ENCODE results near the gene C22orf23. TPM values are rescaled to one million over a fixed set of nuclear protein-coding genes. Genes with fewer than 3 reads are reported as not detected.

Gene C22orf23
- total and polyA plus RNA-seq, 2 of the 13 experiments (the other 11 are each of a cell fraction or from before 2014, with no cell fraction given), result 0.21 to 0.24 TPM

GRCh38 chr22:37931893-37932389, 21.5 kb downstream of the C22orf23 start (continued):
- TF ChIP-seq ZNF431 (CRISPR knock-in tag; IDR thresholded peaks at IDR 0.05; ENCODE audit: borderline replicate concordance, low read depth) (no peak), EED (CRISPR knock-in tag; IDR thresholded peaks at IDR 0.05) (no peak), MXD3 (CRISPR knock-in tag; IDR thresholded peaks at IDR 0.05) (no peak), ZNF841 (CRISPR knock-in tag; IDR thresholded peaks at IDR 0.05; ENCODE audit: borderline replicate concordance) (no peak)

DNA sequence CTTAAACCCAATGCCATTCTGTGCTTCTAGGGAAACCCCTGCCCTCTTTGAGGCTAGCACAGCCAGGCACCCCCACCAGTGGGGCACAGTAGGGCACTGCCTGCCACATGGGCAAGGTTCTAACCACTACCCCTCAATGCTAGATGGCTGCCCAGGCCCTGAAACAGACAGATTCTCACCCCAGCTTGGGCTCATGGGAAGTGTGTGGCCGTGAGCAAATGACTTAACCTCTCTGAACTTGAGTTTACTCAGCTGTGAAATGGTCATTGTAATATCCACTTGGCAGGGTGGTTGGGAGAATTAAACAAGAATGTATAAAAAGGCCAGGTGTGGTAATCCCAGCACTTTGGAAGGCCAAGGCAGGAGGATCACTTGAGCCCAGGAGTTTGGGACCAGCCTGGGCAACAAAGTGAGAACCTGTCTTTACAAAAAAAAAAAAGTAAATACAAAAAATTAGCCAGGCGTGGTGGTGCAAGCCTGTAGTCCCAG, 22.4 kb downstream of the C22orf23 start:
- Histone ChIP-seq H3K79me2 (ENCODE audit: insufficient read depth, low read length) (no peaks in the 10 kb centered on the region), H3K4me2 (ENCODE audit: low read depth, low read length) (no peak overlapping the region), H2AFZ (ENCODE audit: low read length) (no peak overlapping the region), H3K4me1 (ENCODE audit: insufficient read depth, low read length) (peaks cover 13% of the 10 kb centered on the region), H3K27ac (ENCODE audit: extremely low read length, insufficient read depth, low read length) (no peak overlapping the region), H3K9ac (ENCODE audit: insufficient read depth, low read depth, low read length) (no peak overlapping the region), H3K27me3 (ENCODE audit: control insufficient read depth in 1 of 2, insufficient read depth in 2 of 2, low read length in 2 of 2) (no peaks in the 10 kb centered on the region), H3K4me3 (replicated peaks in 1 of 3; ENCODE audit: insufficient read depth in 1 of 3, low read depth in 2 of 3, low read length in 3 of 3) (no peak overlapping the region), H3K36me3 (replicated peaks in 1 of 2; ENCODE audit: control insufficient read depth in 1 of 2, insufficient read depth in 2 of 2, low read length in 2 of 2) (peaks cover 20 to 25% of the 10 kb centered on the region in 2 experiments; a peak in 4 of 5 replicates), H3K9me3 (ENCODE audit: low read length) (no peaks in the 10 kb centered on the region), H4K20me1 (ENCODE audit: insufficient read depth, low read length) (no peaks in the 10 kb centered on the region)
- ChIA-PET CTCF (ENCODE audit: low intra/inter-chr PET ratio, low total read pairs) (interaction anchor here (1.1 kb wide), 1 partner anchor 113 kb away, joined by 5 read pairs; no protein-coding TSS in a partner anchor), POLR2A (interaction anchor here (0.6 kb wide), 1 partner anchor 20 kb away, joined by 4 read pairs; no protein-coding TSS in a partner anchor)
- ATAC-seq (no peak), FAIRE-seq (no peak), DNase-seq (ENCODE audit: low spot score) (no peak)
- intact Hi-C loops (cut with micrococcal nuclease; ENCODE audit: unreplicated experiment) (loop anchor here (1.0 to 5.0 kb wide), 2 partner anchors 25 to 36 kb away; partner anchors contain the start of gene MICALL1), in situ Hi-C loops (cut with HindIII; ENCODE audit: extremely low pct_ligation_motif_present, low pct_unique_long_range_greater_than_20kb) (loop anchor here (10.0 kb wide), 1 partner anchor 116 kb away; no protein-coding TSS in a partner anchor)
- no TSS peak for BruUV-seq (replicated peaks)
- WGBS (ENCODE audit: low lambda C conversion rate), result 84% methylated on average over 2 of the region's 2 CpGs
- TF ChIP-seq, protein P1, sequence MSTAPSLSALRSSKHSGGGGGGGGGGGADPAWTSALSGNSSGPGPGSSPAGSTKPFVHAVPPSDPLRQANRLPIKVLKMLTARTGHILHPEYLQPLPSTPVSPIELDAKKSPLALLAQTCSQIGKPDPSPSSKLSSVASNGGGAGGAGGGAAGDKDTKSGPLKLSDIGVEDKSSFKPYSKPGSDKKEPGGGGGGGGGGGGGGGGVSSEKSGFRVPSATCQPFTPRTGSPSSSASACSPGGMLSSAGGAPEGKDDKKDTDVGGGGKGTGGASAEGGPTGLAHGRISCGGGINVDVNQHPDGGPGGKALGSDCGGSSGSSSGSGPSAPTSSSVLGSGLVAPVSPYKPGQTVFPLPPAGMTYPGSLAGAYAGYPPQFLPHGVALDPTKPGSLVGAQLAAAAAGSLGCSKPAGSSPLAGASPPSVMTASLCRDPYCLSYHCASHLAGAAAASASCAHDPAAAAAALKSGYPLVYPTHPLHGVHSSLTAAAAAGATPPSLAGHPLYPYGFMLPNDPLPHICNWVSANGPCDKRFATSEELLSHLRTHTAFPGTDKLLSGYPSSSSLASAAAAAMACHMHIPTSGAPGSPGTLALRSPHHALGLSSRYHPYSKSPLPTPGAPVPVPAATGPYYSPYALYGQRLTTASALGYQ (CRISPR knock-in tag; IDR thresholded peaks at IDR 0.05), result no peak
- peak; percentile 61; the same call in 1 of the 2 replicates for TF ChIP-seq ZNF768 (CRISPR knock-in tag; IDR thresholded peaks at IDR 0.05)

Measured in HepG2 (cell line).